IMR-90 (cell line): Measurements from ENCODE around the gene POMT1. TPM values are rescaled to one million over a fixed set of nuclear protein-coding genes. Genes with fewer than 3 reads are reported as not detected.

Experiments
- ATAC-seq: fragments of 200-7000 bp; cut with Tn5 transposase; 2 replicates; pipeline ENCODE4 v1.9.1; 2020; ENCODE audit warnings: low read depth, mild to moderate bottlenecking, moderate library complexity
- BruUV-seq: library from RNA; stranded (reverse); fragments of 400-500 nt; replicated peaks from 2 replicates; lab custom pipeline; 2021; lab: Mats Ljungman, UMichigan
- CTCF ChIA-PET: fragments of 300-600 bp; formaldehyde crosslinking; extraction: SDS; loops from one replicate; lab custom pipeline; 2021; ENCODE audit warnings: antibody characterized with exemption; lab: Yijun Ruan, JAX
- POLR2A ChIA-PET: fragments of 300-600 bp; sonication (Branson Sonifier 250); formaldehyde crosslinking; loops from one replicate; lab custom pipeline; 2022; ENCODE audit warnings: antibody characterized with exemption; ENCODE audit not compliant: unreplicated experiment; lab: Charles Lee
- DNase-seq: peaks from one replicate; pipeline ENCODE4 v3.0.0; 2013
- H2AFZ ChIP-seq: replicated peaks from 2 replicates; pipeline ENCODE3; 2013; ENCODE audit warnings: low read length, mild to moderate bottlenecking; ENCODE audit not compliant: poor library complexity
- H2AK5ac ChIP-seq: 2 replicates; pipeline ENCODE4 v1.6.1; 2013; ENCODE audit warnings: low read depth, low read length, inconsistent platforms
- H2AK9ac ChIP-seq: replicated peaks from 2 replicates; pipeline ENCODE3; 2013; ENCODE audit warnings: mild to moderate bottlenecking, low read depth, low read length, moderate library complexity; ENCODE audit not compliant: poor library complexity
- H2BK120ac ChIP-seq: 2 replicates; pipeline ENCODE4 v1.6.1; 2013; ENCODE audit warnings: low read depth, low read length, inconsistent platforms
- H2BK15ac ChIP-seq: 3 replicates; pipeline ENCODE4 v1.6.1; 2013; ENCODE audit warnings: low read depth, low read length, inconsistent platforms
- H2BK20ac ChIP-seq: 2 replicates; pipeline ENCODE4 v1.6.1; 2013; ENCODE audit warnings: low read depth, mild to moderate bottlenecking, inconsistent platforms, low read length, moderate library complexity
- H2BK5ac ChIP-seq: 2 replicates; pipeline ENCODE4 v1.6.1; 2013; ENCODE audit warnings: mild to moderate bottlenecking, low read depth, low read length, inconsistent platforms; ENCODE audit not compliant: poor library complexity, severe bottlenecking
- H3K14ac ChIP-seq: replicated peaks from 2 replicates; pipeline ENCODE4 v1.6.1; 2013; ENCODE audit warnings: low read depth, low read length, inconsistent platforms
- H3K18ac ChIP-seq: 2 replicates; pipeline ENCODE4 v1.6.1; 2013; ENCODE audit warnings: low read depth, low read length, control low read depth
- H3K23ac ChIP-seq: 2 replicates; pipeline ENCODE4 v1.6.1; 2013; ENCODE audit warnings: low read depth, low read length, inconsistent platforms
- H3K27ac ChIP-seq: 2 replicates; pipeline ENCODE4 v1.5.1; 2013; ENCODE audit warnings: mild to moderate bottlenecking, control low read depth, low read length; ENCODE audit not compliant: insufficient read depth
- H3K27me3 ChIP-seq: 2 replicates; pipeline ENCODE4 v1.6.1; 2013; ENCODE audit warnings: low read length; ENCODE audit not compliant: control insufficient read depth, insufficient read depth
- H3K36me3 ChIP-seq: 2 replicates; pipeline ENCODE4 v1.6.1; 2013; ENCODE audit warnings: low read length, mixed read lengths; ENCODE audit not compliant: control insufficient read depth, insufficient read depth
- H3K4ac ChIP-seq: 2 replicates; pipeline ENCODE4 v1.6.1; 2013; ENCODE audit warnings: low read depth, low read length, inconsistent platforms
- H3K4me1 ChIP-seq: 2 replicates; pipeline ENCODE4 v1.6.1; 2013; ENCODE audit warnings: low read length, mixed read lengths; ENCODE audit not compliant: control insufficient read depth, insufficient read depth
- H3K4me2 ChIP-seq: 2 replicates; pipeline ENCODE4 v1.6.1; 2013; ENCODE audit warnings: low read depth, mild to moderate bottlenecking, control low read depth, low read length, moderate library complexity
- H3K4me3 ChIP-seq: 2 replicates; pipeline ENCODE4 v1.5.1; 2013; ENCODE audit warnings: low read depth, mild to moderate bottlenecking, control low read depth, low read length, moderate library complexity; ENCODE audit not compliant: insufficient read depth
- H3K56ac ChIP-seq: 2 replicates; pipeline ENCODE4 v1.6.1; 2013; ENCODE audit warnings: low read length, inconsistent platforms; ENCODE audit not compliant: insufficient read depth; ENCODE audit errors: extremely low read depth
- H3K79me1 ChIP-seq, 2 experiments: 2 replicates each; pipeline ENCODE4 v1.6.1; 2013; ENCODE audit warnings: low read length in 2 of 2, inconsistent platforms in 1 of 2, low read depth in 1 of 2
- H3K9ac ChIP-seq: 2 replicates; pipeline ENCODE4 v1.6.1; 2013; ENCODE audit warnings: low read depth, low read length, control low read depth
- H3K9me1 ChIP-seq: 2 replicates; pipeline ENCODE4 v1.6.1; 2013; ENCODE audit warnings: low read length, inconsistent platforms; ENCODE audit not compliant: insufficient read depth
- H3K9me3 ChIP-seq: 2 replicates; pipeline ENCODE4 v1.6.1; 2013; ENCODE audit warnings: low read length; ENCODE audit not compliant: control insufficient read depth, insufficient read depth
- H4K20me1 ChIP-seq: 2 replicates; pipeline ENCODE4 v1.6.1; 2013; ENCODE audit warnings: low read length, inconsistent platforms; ENCODE audit not compliant: insufficient read depth
- H4K5ac ChIP-seq: 2 replicates; pipeline ENCODE4 v1.6.1; 2013; ENCODE audit warnings: mild to moderate bottlenecking, low read depth, low read length, control low read depth
- H4K8ac ChIP-seq, 2 experiments: 2 replicates each; pipeline ENCODE4 v1.6.1; 2013; ENCODE audit warnings: low read depth in 2 of 2, low read length in 2 of 2, control low read depth in 1 of 2, inconsistent platforms in 1 of 2
- H4K91ac ChIP-seq: 2 replicates; pipeline ENCODE4 v1.6.1; 2013; ENCODE audit warnings: low read depth, low read length, inconsistent platforms; ENCODE audit not compliant: insufficient read depth
- BHLHE40 ChIP-seq: fragments of 150-350 bp; IDR thresholded peaks from 2 replicates; pipeline ENCODE4 v1.6.1; 2016; ENCODE audit warnings: mild to moderate bottlenecking, low read depth, low read length
- CEBPB ChIP-seq: IDR thresholded peaks from 2 replicates; pipeline ENCODE4 v1.6.1; 2012; ENCODE audit warnings: low read depth, low read length, improper control_type of control experiment
- CHD1 ChIP-seq: IDR thresholded peaks from 2 replicates; pipeline ENCODE4 v1.6.1; 2012; ENCODE audit warnings: low read depth, low read length, improper control_type of control experiment
- CTCF ChIP-seq: conservative IDR thresholded peaks from 2 replicates; pipeline ENCODE4 v1.5.1; 2012; ENCODE audit warnings: mild to moderate bottlenecking, low read depth, low read length, improper control_type of control experiment
- ELK1 ChIP-seq: fragments of 150-350 bp; IDR thresholded peaks from 2 replicates; pipeline ENCODE4 v1.6.1; 2016; ENCODE audit warnings: low read depth, mild to moderate bottlenecking, low read length, moderate library complexity, borderline replicate concordance
- FOS ChIP-seq: fragments of 150-350 bp; IDR thresholded peaks from 2 replicates; pipeline ENCODE4 v1.6.1; 2016; ENCODE audit warnings: low read depth, low read length
- MAFK ChIP-seq: IDR thresholded peaks from 2 replicates; pipeline ENCODE4 v1.6.1; 2012; ENCODE audit warnings: low read depth, low read length, improper control_type of control experiment
- MAZ ChIP-seq: IDR thresholded peaks from 2 replicates; pipeline ENCODE4 v1.6.1; 2012; ENCODE audit warnings: low read depth, mild to moderate bottlenecking, low read length, improper control_type of control experiment, moderate library complexity, borderline replicate concordance
- MXI1 ChIP-seq: IDR thresholded peaks from 2 replicates; pipeline ENCODE4 v1.6.1; 2012; ENCODE audit warnings: low read depth, mild to moderate bottlenecking, low read length, moderate library complexity, borderline replicate concordance
- NFE2L2 ChIP-seq: fragments of 150-350 bp; IDR thresholded peaks from 2 replicates; pipeline ENCODE4 v1.6.1; 2016; ENCODE audit warnings: low read depth, mild to moderate bottlenecking, low read length
- POLR2A ChIP-seq: IDR thresholded peaks from 2 replicates; pipeline ENCODE4 v1.6.1; 2012; ENCODE audit warnings: mild to moderate bottlenecking, low read depth, low read length
- RAD21 ChIP-seq: IDR thresholded peaks from 2 replicates; pipeline ENCODE4 v1.6.1; 2012; ENCODE audit warnings: low read length, improper control_type of control experiment
- RCOR1 ChIP-seq: IDR thresholded peaks from 2 replicates; pipeline ENCODE4 v1.6.1; 2012; ENCODE audit warnings: mild to moderate bottlenecking, low read length, improper control_type of control experiment; ENCODE audit not compliant: insufficient replicate concordance
- RFX5 ChIP-seq: IDR thresholded peaks from 2 replicates; pipeline ENCODE4 v1.8.0; 2012; ENCODE audit warnings: low read depth, mild to moderate bottlenecking, low read length, moderate library complexity
- SMC3 ChIP-seq: fragments of 150-350 bp; IDR thresholded peaks from 2 replicates; pipeline ENCODE4 v1.6.1; 2016; ENCODE audit warnings: low read depth, mild to moderate bottlenecking, antibody characterized with exemption, low read length, moderate library complexity
- USF2 ChIP-seq: fragments of 150-350 bp; IDR thresholded peaks from 2 replicates; pipeline ENCODE4 v1.6.1; 2017; ENCODE audit warnings: mild to moderate bottlenecking, antibody characterized with exemption, low read length, low read depth
- WGBS, 2 experiments: methylation state at CpG; one replicate each; pipeline versions ENCODE4 v1.1.5 to v1.1.7; 2013; ENCODE audit warnings: missing lambda C conversion rate in 2 of 2; ENCODE audit not compliant: insufficient read length in 1 of 2; ENCODE audit errors: extremely low coverage in 2 of 2; 5-methylcytosine and 5-hydroxymethylcytosine counted together
- dilution Hi-C: fragments of 300-500 bp; cut with HindIII; formaldehyde crosslinking; loops from one replicate; pipeline ENCODE4 v1.14.3; 2018; ENCODE audit warnings: low sequenced_read_pairs; ENCODE audit not compliant: unreplicated experiment
- in situ Hi-C: fragments of 300-500 bp; cut with MboI; formaldehyde crosslinking; loops from 3 replicates; pipeline ENCODE4 v1.14.3; 2019; ENCODE audit warnings: low sequenced_read_pairs, inconsistent platforms, mixed read lengths
- intact Hi-C: fragments of 100-400 bp; cut with micrococcal nuclease; formaldehyde crosslinking; loops from 2 replicates; pipeline ENCODE4 v1.10.0; 2022
- polyA plus RNA-seq, 3 experiments: library from polyadenylated mRNA; depleted of rRNA; stranded (reverse); fragments of >200 nt; gene quantifications; 2 replicates each; pipeline ENCODE4 v1.2.3, GENCODE V29; 2012; ENCODE audit warnings: low replicate concordance in 1 of 3
- total RNA-seq: library from RNA; depleted of rRNA; stranded (reverse); fragments of >200 nt; gene quantifications from 2 replicates; pipeline ENCODE4 v1.2.3, GENCODE V29; 2012

POMT1 gene
- total and polyA plus RNA-seq, 2 of the 4 experiments (the other 2 are of a cell fraction) = 24.2 to 36.5 TPM

GRCh38 chr9:131483319-131484050, 19.2 kb upstream of the POMT1 start:
- no TSS peak for BruUV-seq
- H3K56ac ChIP-seq = no peak overlapping the region
- H2BK5ac ChIP-seq = no peak overlapping the region
- DNase-seq = no peak
- H3K23ac ChIP-seq = no peak overlapping the region
- H3K4me2 ChIP-seq = no peak overlapping the region
- H4K91ac ChIP-seq = no peak overlapping the region
- peaks cover 29% of the 10 kb centered on the region; the same call in 1 of the 2 replicates for H4K20me1 ChIP-seq
- dilution Hi-C loops (no loop called here), intact Hi-C loops (no loop called here), in situ Hi-C loops (no loop called here)
- no peak for ATAC-seq
- no peak overlapping the region for H2BK15ac ChIP-seq
- no peak overlapping the region for H4K5ac ChIP-seq
- no peaks in the 10 kb centered on the region for H3K27me3 ChIP-seq
- H3K36me3 ChIP-seq = peaks cover 91% of the 10 kb centered on the region
- H2BK20ac ChIP-seq = no peak overlapping the region
- CTCF ChIA-PET = no interaction called here
- no peak overlapping the region for H3K18ac ChIP-seq
- no peak overlapping the region for H3K4ac ChIP-seq
- no peak overlapping the region for H2AFZ ChIP-seq
- H3K4me1 ChIP-seq = no peaks in the 10 kb centered on the region
- WGBS, 2 experiments = 87% methylated on average over 4 of the region's 9 CpGs; no CpG with 5 or more reads in 1 of the 2 experiments
- POLR2A ChIA-PET = no interaction called here
- H3K27ac ChIP-seq = no peak overlapping the region
- no peak overlapping the region for H2BK120ac ChIP-seq
- H3K4me3 ChIP-seq = no peak overlapping the region
- no peaks in the 10 kb centered on the region for H3K9me3 ChIP-seq
- no peak overlapping the region for H2AK5ac ChIP-seq
- H3K14ac ChIP-seq = no peak overlapping the region
- no peak overlapping the region for H3K9ac ChIP-seq
- no peak overlapping the region for H4K8ac ChIP-seq
- peaks cover 41 to 63% of the 10 kb centered on the region in 2 experiments for H3K79me1 ChIP-seq
- no peak for TF ChIP-seq RAD21
- TF ChIP-seq ELK1 = no peak
- TF ChIP-seq NFE2L2 = no peak
- TF ChIP-seq POLR2A = no peak
- TF ChIP-seq MXI1 = no peak
- no peak for TF ChIP-seq MAFK
- no peak for TF ChIP-seq CEBPB
- no peak for TF ChIP-seq BHLHE40
- no peak for TF ChIP-seq MAZ
- TF ChIP-seq CHD1 = no peak
- TF ChIP-seq RFX5 = no peak
- no peak for TF ChIP-seq SMC3
- no peak for TF ChIP-seq USF2
- TF ChIP-seq RCOR1 = no peak
- no peak for TF ChIP-seq FOS
- no peak for TF ChIP-seq CTCF
- no peaks in the 10 kb centered on the region for H3K9me1 ChIP-seq
- no peak overlapping the region for H2AK9ac ChIP-seq
